HCT116 (cell line): ENCODE measurements around the gene TTLL3. TPM values are rescaled to one million over a fixed set of nuclear protein-coding genes. Genes with fewer than 3 reads are reported as not detected.

Experiments used
- ATAC-seq: fragments of 200-7000 bp; cut with Tn5 transposase; 2 replicates; pipeline ENCODE4 v1.9.1; 2020; ENCODE audit warnings: mild to moderate bottlenecking, moderate library complexity
- BruUV-seq: library from RNA; stranded (reverse); fragments of 400-500 nt; replicated peaks from 2 replicates; lab custom pipeline; 2021; lab: Mats Ljungman, UMichigan
- CTCF ChIA-PET: fragments of 300-600 bp; sonication (Branson Sonifier 250); formaldehyde crosslinking; loops from one replicate; lab custom pipeline; 2021; ENCODE audit warnings: antibody characterized with exemption; lab: Charles Lee
- POLR2A ChIA-PET: fragments of 300-600, 350-600 bp; sonication (Branson Sonifier 250); formaldehyde crosslinking; loops from one replicate; lab custom pipeline; 2021; ENCODE audit warnings: antibody characterized with exemption; lab: Charles Lee
- RAD21 ChIA-PET, 2 experiments: fragments of 300-600 bp; sonication (Branson Sonifier 250); formaldehyde crosslinking; loops; one replicate each; lab custom pipeline; 2023; ENCODE audit warnings: low total read pairs in 2 of 2; ENCODE audit not compliant: uncharacterized antibody in 2 of 2, unreplicated experiment in 2 of 2, low non-redundant PET in 1 of 2; lab: Charles Lee
- DNase-seq: peaks from one replicate; pipeline ENCODE4 v3.0.0-alpha.2; 2010; ENCODE audit warnings: low read depth, low spot score
- H2AFZ ChIP-seq: fragments of 200-600 bp; shearing (Covaris generic), sonication (generic); 2 replicates; pipeline ENCODE4 v1.6.1; 2017; ENCODE audit warnings: low read depth, mixed run types, mixed read lengths, antibody characterized with exemption, low read length; ENCODE audit not compliant: poor library complexity, severe bottlenecking
- H3K27ac ChIP-seq: 2 replicates; pipeline ENCODE4 v1.5.1; 2012; ENCODE audit warnings: low read depth, low read length
- H3K27me3 ChIP-seq: fragments of 200-600 bp; sonication (generic); 2 replicates; pipeline ENCODE4 v1.6.1; 2016; ENCODE audit warnings: mixed run types, low read length, mixed read lengths; ENCODE audit not compliant: insufficient read depth
- H3K36me3 ChIP-seq, 2 experiments: fragments of 200-500 bp in 1 of 2; fragments of 200-600 bp in 1 of 2; sonication (Bioruptor generic) in 1 of 2; sonication (generic) in 1 of 2; 2 replicates each; pipeline versions ENCODE4 v1.5.1 to v1.6.1; 2014 to 2016; ENCODE audit warnings: low read length in 2 of 2, inconsistent platforms in 1 of 2, mixed read lengths in 1 of 2, mixed run types in 1 of 2; ENCODE audit not compliant: insufficient read depth in 2 of 2, control insufficient read depth in 1 of 2
- H3K4me1 ChIP-seq, 2 experiments: fragments of 200-600 bp in 1 of 2; sonication (generic) in 1 of 2; 2 replicates each; pipeline versions ENCODE4 v1.5.1 to v1.6.1; 2012 to 2017; ENCODE audit warnings: low read length in 2 of 2, inconsistent platforms in 1 of 2, mild to moderate bottlenecking in 1 of 2, mixed read lengths in 1 of 2, mixed run types in 1 of 2, moderate library complexity in 1 of 2; ENCODE audit not compliant: insufficient read depth in 2 of 2, control insufficient read depth in 1 of 2
- H3K4me2 ChIP-seq: fragments of 200-600 bp; sonication (generic); 2 replicates; pipeline ENCODE4 v1.6.1; 2017; ENCODE audit warnings: mixed run types, low read length, mixed read lengths
- H3K4me3 ChIP-seq, 2 experiments: fragments of 200-600 bp in 1 of 2; sonication (generic) in 1 of 2; replicated peaks in 1 of 2; 2 replicates each; pipeline ENCODE4 v1.5.1; 2011 to 2016; ENCODE audit warnings: low read length in 2 of 2, control low read depth in 1 of 2, low read depth in 1 of 2, mild to moderate bottlenecking in 1 of 2, mixed read lengths in 1 of 2, mixed run types in 1 of 2
- H3K79me2 ChIP-seq: fragments of 200-600 bp; sonication (generic); 2 replicates; pipeline ENCODE4 v1.6.1; 2017; ENCODE audit warnings: mild to moderate bottlenecking, mixed run types, low read length, moderate library complexity, mixed read lengths; ENCODE audit not compliant: insufficient read depth
- H3K9ac ChIP-seq: fragments of 200-600 bp; sonication (generic); 2 replicates; pipeline ENCODE4 v1.6.1; 2016; ENCODE audit warnings: low read length, mixed read lengths
- H3K9me2 ChIP-seq: fragments of 200-600 bp; sonication (generic), shearing (Covaris generic); 2 replicates; pipeline ENCODE4 v1.6.1; 2017; ENCODE audit warnings: mixed run types, mild to moderate bottlenecking, moderate library complexity; ENCODE audit not compliant: insufficient read depth
- H3K9me3 ChIP-seq, 2 experiments: fragments of 200-500 bp in 1 of 2; fragments of 200-600 bp in 1 of 2; sonication (Bioruptor generic) in 1 of 2; sonication (generic) in 1 of 2; 2 replicates each; pipeline ENCODE4 v1.6.1; 2014 to 2017; ENCODE audit warnings: low read length in 2 of 2, mixed read lengths in 2 of 2, inconsistent platforms in 1 of 2, low read depth in 1 of 2, mild to moderate bottlenecking in 1 of 2, mixed run types in 1 of 2, moderate library complexity in 1 of 2; ENCODE audit not compliant: control insufficient read depth in 1 of 2, insufficient read depth in 1 of 2
- H4K20me1 ChIP-seq: fragments of 200-600 bp; sonication (generic), shearing (Covaris generic); 2 replicates; pipeline ENCODE4 v1.6.1; 2017; ENCODE audit warnings: mixed run types, mild to moderate bottlenecking, moderate library complexity; ENCODE audit not compliant: insufficient read depth
- JUND ChIP-seq: IDR thresholded peaks from 2 replicates; pipeline ENCODE4 v1.6.1; 2012
- POLR2AphosphoS5 ChIP-seq: IDR thresholded peaks from 2 replicates; pipeline ENCODE4 v1.6.1; 2011; ENCODE audit warnings: mild to moderate bottlenecking, low read depth, low read length, moderate library complexity
- RAD21 ChIP-seq: IDR thresholded peaks from 2 replicates; pipeline ENCODE4 v1.6.1; 2012; ENCODE audit warnings: low read depth, mild to moderate bottlenecking
- YY1 ChIP-seq: IDR thresholded peaks from 2 replicates; pipeline ENCODE4 v1.6.1; 2011; ENCODE audit warnings: low read length, low read depth, moderate library complexity, mild to moderate bottlenecking; ENCODE audit not compliant: insufficient replicate concordance; ENCODE audit errors: extremely low read depth
- ZBTB33 ChIP-seq: IDR thresholded peaks from 2 replicates; pipeline ENCODE4 v1.6.1; 2011; ENCODE audit warnings: mild to moderate bottlenecking, low read length, moderate library complexity; ENCODE audit not compliant: insufficient replicate concordance; ENCODE audit errors: extremely low read depth
- ZFX ChIP-seq: fragments of 450-650 bp; IDR thresholded peaks from 2 replicates; pipeline ENCODE4 v1.6.1; 2017
- ZNF274 ChIP-seq: fragments of 200-500 bp; sonication (Bioruptor generic); IDR thresholded peaks from 2 replicates; pipeline ENCODE4 v1.6.1; 2014; ENCODE audit warnings: mild to moderate bottlenecking, low read depth, low read length, inconsistent platforms
- intact Hi-C: fragments of 100-400 bp; cut with micrococcal nuclease; formaldehyde crosslinking; loops from 2 replicates; pipeline ENCODE4 v1.10.0; 2022
- total RNA-seq: library from RNA; stranded (reverse); gene quantifications from one replicate; pipeline ENCODE4 v1.2.1, GENCODE V29; 2021; ENCODE audit not compliant: unreplicated experiment
- TF ChIP-seq, protein P1 (sequence below): IDR thresholded peaks from 2 replicates; pipeline ENCODE4 v1.6.1; 2012

Gene TTLL3
- total RNA-seq, 1 experiment from 2014 or later, result 40.3 TPM

- ATAC-seq, result peak; percentile 20; the same call in 1 of the 2 replicates
- TF ChIP-seq ZFX (no peak), JUND (no peak), POLR2AphosphoS5 (no peak), YY1 (no peak), RAD21 (no peak), ZNF274 (no peak), ZBTB33 (no peak)
- TF ChIP-seq, protein P1, sequence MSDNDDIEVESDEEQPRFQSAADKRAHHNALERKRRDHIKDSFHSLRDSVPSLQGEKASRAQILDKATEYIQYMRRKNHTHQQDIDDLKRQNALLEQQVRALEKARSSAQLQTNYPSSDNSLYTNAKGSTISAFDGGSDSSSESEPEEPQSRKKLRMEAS, result no peak
These were observed 10.5 kb downstream of the TTLL3 start for GRCh38 chr3:9820543-9820942.

More at GRCh38 chr3:9820543-9820942, 10.5 kb downstream of the TTLL3 start:
- ChIA-PET POLR2A (no interaction called here), CTCF (interaction anchor here (1.9 kb wide), 1 partner anchor 12 kb away, joined by 4 read pairs; no protein-coding TSS in a partner anchor), RAD21 (no interaction called here)
- Histone ChIP-seq H2AFZ (no peak overlapping the region), H3K79me2 (no peaks in the 10 kb centered on the region), H3K4me1 (no peaks in the 10 kb centered on the region), H3K9ac (no peak overlapping the region), H3K4me2 (no peak overlapping the region), H3K4me3 (no peak overlapping the region), H3K9me3 (no peaks in the 10 kb centered on the region), H4K20me1 (no peaks in the 10 kb centered on the region), H3K27ac (no peak overlapping the region), H3K9me2 (no peaks in the 10 kb centered on the region), H3K36me3 (no peaks in the 10 kb centered on the region; a peak in 1 of 4 replicates), H3K27me3 (no peaks in the 10 kb centered on the region)
- DNase-seq, result no peak
- BruUV-seq, result no TSS peak
- intact Hi-C loops, result no loop called here
